GM12873 (cell line): Measurements from ENCODE around the gene ARHGAP10.

Experiments used
- TF ChIP-seq, protein P1 (sequence below): IDR thresholded peaks from 2 replicates; pipeline ENCODE4 v1.5.1; 2012; ENCODE audit warnings: low read depth, mild to moderate bottlenecking, moderate library complexity, low read length, control low read depth; ENCODE audit not compliant: insufficient read depth; ENCODE audit errors: missing control alignments

ARHGAP10 gene

GRCh38 chr4:147772459-147772969 is 40.6 kb downstream of the ARHGAP10 start:
- TF ChIP-seq, protein P1, sequence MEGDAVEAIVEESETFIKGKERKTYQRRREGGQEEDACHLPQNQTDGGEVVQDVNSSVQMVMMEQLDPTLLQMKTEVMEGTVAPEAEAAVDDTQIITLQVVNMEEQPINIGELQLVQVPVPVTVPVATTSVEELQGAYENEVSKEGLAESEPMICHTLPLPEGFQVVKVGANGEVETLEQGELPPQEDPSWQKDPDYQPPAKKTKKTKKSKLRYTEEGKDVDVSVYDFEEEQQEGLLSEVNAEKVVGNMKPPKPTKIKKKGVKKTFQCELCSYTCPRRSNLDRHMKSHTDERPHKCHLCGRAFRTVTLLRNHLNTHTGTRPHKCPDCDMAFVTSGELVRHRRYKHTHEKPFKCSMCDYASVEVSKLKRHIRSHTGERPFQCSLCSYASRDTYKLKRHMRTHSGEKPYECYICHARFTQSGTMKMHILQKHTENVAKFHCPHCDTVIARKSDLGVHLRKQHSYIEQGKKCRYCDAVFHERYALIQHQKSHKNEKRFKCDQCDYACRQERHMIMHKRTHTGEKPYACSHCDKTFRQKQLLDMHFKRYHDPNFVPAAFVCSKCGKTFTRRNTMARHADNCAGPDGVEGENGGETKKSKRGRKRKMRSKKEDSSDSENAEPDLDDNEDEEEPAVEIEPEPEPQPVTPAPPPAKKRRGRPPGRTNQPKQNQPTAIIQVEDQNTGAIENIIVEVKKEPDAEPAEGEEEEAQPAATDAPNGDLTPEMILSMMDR = no peak

DNA sequence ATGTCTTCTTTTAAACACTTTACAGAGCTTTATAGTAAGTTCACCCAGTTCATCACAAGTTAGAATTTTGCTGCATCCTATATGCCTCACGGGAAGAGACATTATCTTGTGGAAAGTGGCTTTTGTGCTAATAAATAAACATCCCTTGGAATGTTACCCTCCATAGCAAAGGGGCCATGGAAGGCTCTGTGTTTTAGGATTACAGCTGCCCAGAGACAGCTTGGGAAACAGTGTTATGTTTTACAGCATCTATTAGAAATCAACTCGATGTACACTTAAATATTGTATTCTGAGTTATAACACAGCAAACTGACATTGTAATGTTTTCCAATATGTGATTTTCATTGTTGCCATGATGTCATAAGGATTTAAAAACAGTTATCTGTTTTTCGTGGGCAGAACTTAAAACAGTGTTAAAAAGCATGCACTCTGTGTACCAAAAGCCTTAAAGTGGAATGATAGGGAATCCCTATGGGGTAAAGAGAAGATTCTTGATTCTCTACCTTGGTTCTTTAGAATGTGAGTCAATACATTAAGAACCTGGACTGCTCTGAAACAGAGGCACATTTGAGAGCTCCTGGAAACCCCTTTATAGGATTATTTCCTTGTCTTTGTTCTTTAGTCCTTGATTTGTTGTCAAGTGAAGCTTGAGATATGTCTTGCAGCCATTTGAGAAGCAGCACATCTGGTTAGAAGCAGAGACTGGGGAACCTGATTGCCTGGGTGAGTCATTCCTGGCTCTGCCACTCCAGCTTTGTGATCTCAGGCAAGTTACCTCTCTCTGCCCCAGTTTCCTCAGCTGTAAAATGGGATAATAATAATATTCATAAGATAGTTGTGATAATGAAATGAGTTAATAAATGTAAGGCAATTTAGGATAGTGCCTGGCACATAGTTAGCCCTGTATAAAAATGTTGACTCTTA is 41.6 kb downstream of the ARHGAP10 start:
- TF ChIP-seq, protein P1 = no peak

- TF ChIP-seq, protein P1 = no peak
Observed at GRCh38 chr4:147776716-147777115, 44.8 kb downstream of the ARHGAP10 start.

DNA sequence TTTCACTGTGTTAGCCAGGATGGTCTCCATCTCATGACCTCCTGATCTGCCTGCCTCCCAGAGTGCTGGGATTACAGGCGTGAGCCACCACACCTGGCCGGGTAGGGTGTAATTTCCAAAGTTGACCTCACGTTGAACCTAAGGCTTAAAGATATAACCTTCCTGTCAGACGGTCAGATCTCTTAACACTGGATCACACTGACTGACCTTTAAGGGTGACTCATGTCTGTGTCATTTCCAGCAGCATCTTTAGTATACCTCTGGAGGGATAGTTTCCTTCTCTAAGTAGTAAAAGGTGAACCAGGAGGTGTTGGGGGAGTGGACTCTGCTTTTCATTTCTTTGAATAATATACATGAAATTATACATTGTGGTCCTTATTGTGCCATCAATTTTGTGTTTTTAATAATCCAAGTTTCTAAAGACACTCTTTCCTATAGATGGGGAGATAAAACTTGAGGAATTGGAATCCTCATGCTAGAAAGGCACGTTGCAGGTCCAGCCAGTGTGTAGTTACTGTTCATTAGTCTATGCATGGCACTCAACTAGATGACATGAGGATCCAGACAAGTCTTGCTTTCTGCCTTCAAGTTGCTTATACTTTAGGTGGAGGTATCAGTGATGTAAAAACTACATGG is 45.7 kb downstream of the ARHGAP10 start:
- TF ChIP-seq, protein P1 = no peak

GRCh38 chr4:147778942-147779341 is 47.1 kb downstream of the ARHGAP10 start:
- TF ChIP-seq, protein P1 = no peak

- TF ChIP-seq, protein P1 = no peak
Observed at GRCh38 chr4:147779451-147779850, 47.6 kb downstream of the ARHGAP10 start.

DNA sequence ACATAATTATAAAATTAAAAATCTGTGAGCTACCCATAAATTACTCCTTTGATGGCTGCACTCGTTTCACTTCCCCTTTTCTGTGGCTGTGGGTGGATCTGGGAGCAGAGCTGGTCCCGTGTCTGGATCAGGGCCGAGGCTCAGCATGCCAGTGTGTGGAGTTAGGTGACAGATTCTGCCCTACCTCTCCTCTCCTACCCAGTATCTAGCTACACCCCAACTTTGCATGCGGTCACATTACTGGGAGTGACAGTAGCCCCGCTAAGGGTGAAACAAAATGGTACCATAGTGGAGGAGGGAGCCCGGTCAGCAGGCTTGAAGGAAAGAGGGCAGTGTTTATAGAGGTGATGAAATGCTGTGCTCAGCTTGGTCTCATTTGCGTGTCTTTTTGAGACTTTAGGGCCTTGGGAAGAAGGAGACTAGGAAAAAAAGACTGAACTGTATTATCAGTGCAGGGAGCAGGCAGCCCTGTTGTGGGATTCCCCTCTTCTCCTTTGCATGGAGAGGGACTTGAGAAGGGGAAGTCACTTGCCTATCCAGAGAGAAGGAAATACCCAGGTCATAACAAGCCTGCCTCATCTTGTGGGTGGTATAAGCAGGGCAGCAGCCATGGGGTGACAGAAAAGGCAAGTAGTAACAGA is 48.4 kb downstream of the ARHGAP10 start:
- TF ChIP-seq, protein P1 = no peak
